Stimulated activated CD4-positive, alpha-beta T cell treated with anti-CD3 and anti-CD28 coated beads, Interleukin-4, amount 100 ng/mL, for 4 hours (primary cell): Measurements from ENCODE around the gene GNG12.

Source experiments
- DNase-seq, 2 experiments: peaks; one replicate each; pipeline ENCODE4 v3.0.0-alpha.2; 2020

Gene GNG12

DNA sequence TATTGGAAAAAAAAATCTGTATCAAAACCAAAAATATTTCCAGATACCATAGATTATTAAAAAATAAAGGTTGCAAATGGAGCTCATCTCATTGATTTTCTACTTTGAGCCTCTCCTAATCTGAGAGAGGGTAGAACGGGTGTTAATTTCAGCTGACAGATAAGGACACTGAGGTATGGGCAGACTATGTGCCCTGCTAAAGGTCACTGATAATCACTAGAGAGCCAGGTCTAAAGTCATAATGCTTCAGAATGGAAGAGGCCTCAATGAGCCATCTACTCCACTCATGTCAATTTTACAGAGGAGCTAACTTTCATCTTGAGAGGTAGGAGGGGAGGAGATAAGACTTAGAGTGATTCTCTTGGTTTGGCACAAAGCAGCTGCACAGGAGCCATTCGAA lies 21.0 kb downstream of the GNG12 start:
- no peak for DNase-seq

DNA sequence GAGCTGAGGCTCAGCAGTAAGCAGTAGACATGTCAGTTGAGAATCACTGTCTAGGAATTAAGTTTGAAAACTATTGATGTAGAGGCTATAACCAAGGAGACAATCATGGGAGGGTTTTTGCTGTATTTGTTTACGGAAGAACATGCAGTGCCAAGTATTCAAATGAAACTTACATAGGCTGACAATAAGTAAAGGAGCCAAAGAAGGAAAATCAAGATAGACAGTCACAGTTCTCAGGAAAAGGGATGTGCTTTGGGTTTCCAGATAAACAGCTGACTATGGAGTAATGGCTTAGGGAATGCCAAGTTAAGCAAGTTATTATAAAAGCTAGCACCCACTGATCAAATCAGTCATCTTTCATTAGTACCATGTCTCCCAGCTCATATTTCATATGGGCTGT lies 21.5 kb downstream of the GNG12 start:
- no peak for DNase-seq

DNA sequence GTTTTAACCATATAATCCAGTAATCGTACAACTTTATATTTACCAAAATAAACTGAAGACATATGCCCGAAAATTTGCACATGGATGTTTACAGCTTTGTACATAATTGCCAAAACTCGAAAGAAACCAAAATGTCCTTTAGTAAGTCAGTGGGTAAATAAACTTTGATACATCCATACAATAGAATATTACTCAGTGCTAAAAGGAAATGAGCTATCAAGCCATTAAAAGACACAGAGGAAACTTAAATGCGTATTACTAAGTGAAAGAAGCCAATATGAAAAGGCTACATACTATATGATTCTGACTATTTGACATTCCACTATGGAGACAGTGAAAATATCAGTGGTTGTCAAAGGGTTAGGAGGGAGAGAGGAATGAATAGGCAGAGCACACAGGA lies 23.4 kb downstream of the GNG12 start:
- DNase-seq, result no peak

DNA sequence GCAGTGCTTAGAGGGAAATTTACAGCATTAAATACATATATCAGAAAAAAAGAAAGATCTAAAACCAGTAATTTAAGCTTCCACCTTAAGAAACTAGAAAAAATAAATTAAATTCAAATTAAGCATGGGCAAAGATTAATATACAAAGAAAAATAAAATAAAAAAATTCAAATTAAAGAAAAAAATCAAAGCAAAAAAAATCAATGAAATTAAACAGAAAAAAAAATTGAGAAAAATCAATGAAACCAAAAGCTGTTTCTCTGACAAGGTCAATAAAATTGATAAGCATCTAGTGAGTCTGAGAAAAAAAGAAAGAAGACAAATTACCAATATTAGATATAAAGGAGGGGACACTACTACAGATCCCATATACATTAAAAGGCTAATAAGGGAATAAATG lies 26.0 kb downstream of the GNG12 start:
- no peak for DNase-seq

DNA sequence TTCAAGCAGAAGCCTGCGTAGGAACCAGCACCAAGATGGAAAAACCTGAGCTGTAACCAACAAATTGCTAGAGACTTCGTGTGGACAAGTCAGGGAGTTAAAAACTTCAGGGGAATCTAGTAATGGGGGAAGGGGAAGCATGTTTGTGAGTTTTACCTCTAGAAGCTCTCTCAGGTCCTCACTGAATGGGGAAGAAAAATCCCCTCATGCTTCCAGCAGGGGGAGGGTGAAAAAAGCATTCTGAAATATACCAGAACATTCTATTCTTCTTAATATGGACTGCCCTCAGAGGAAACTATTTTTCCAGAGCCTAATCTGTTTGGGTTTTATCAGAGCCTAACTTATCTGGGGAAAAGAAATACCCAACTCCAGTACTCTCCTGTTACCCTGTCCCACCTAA lies 28.6 kb downstream of the GNG12 start:
- no peak for DNase-seq

DNA sequence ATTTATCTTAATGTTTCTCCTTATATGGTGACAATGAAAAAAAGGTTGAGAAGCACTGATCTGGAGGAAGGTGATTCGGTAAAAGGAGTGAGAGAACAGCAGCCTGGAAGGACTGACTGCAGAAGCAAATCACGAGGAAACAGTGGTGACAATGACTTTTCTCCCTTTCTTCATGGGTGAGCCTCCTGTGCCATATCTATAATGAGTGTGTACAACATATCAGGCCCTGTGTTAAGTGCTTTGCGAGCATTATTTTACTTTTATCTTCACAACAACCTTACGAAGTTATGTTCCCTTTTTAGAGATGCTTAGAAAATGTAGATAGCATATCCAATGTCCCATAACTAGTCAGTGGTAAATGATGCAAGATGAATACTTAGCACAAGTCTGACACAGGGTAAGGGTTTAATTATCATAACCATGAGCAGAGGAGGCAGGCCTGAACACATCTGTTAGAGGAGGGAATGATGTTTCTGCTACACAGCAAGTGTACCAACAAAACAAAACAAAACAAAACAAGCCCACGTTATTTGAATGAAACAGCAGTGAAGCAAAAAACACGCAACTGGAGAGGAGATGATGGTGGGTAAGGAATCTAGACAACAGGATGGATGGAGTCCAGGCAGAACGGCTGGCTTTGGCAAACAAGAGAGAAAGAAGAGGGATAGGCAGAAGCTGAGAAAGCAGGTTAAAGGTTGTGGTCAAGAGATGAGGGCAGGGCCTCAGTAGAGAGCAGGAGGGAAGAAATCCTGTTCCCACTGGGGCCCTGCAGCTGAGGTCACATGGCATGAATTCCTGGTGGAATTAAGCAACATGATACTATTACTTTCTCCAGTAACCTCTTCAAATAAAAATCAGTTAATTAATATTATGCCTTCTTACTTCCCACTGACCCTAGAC lies 29.6 kb downstream of the GNG12 start:
- DNase-seq, result no peak

DNA sequence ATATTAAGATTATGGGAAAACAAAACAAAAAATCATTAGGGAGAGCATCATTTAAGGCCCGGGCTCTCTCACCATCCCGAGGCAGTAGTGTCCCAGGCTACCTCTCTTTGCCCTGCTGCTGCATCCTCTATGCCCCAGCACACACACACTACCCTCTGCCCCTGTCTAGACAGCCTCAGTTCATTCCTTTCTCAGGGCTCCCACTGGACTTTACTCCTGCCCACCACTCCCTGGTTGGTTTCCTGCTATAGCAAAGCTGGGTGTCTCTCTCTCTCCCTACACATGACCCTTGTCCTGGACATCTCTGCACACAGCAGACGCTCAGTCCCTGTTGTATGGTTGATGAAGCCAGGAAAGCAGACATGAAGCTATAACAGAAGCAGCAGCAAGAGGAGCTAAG lies 30.7 kb downstream of the GNG12 start:
- DNase-seq, result no peak

DNA sequence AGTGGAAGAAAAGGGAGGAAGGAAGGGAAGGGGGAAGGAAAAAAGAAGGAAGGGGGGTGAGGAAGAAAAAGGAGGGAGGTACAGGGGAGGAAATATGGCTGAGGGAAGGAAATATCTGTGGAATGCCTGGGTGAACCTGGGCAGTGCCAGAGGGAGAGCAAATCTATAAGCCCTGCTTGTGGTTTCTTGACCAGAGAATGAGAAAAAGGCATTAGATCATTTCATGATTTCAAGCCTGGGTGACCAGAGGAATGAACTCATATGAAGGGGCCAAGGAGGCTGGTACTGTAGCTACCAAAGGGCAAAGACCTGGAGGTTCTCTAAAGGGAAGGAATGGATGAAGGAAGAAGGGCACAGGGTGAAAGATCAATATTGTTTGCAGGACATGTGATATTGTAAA lies 31.4 kb downstream of the GNG12 start:
- DNase-seq, result no peak

DNA sequence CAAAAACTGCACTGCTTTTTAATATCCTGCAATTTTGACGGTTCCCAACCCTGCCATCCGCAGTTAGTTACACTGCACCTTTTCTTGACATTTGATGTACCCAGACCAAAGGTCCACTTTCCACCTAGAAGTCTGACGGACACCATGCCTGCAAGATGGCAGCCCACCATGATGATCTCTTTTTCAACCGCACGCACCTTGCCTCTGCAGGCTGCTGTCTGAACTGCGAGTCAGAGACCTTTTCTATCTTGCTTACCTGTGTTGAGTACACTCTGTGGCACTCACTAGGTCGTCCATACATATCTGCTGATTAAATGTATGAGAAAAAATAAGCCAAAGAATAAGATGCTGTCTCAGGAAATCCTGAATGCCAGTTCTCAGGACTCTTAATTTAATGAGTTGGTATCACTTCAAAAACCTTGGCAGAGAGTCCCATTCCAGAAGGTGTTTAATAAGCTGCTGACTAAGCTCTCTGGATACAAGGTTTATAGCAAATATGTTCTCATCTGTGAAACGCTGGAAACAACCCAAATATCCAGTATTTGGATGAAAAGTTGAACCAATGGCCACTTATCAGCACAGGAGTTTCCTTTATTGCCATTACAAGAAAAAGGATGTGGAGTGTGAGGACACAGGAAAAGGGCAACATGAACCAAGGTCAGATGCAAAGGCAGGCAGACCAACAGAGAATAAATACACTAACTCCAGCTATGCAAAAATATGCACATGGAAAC lies 37.9 kb downstream of the GNG12 start:
- DNase-seq, result no peak

DNA sequence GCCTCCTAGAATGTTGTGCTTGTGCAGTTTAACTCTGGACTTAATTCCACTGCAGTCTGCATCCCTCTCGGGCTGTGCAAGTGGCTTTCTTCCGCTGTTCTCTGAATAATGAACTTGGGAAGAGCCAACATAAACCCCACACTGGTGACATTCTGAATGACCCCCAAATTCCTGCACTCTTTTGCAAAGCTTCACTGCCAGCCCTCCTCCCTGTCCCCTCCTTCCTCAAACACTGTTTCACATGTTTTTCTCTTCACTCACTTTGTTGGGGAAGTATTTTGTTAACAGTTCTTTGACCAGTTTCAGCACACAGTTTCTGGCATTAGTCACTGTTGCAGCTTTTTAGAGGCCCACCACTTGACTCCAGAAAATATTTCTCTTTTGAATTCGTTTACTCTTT lies 39.7 kb downstream of the GNG12 start:
- DNase-seq, result no peak

DNA sequence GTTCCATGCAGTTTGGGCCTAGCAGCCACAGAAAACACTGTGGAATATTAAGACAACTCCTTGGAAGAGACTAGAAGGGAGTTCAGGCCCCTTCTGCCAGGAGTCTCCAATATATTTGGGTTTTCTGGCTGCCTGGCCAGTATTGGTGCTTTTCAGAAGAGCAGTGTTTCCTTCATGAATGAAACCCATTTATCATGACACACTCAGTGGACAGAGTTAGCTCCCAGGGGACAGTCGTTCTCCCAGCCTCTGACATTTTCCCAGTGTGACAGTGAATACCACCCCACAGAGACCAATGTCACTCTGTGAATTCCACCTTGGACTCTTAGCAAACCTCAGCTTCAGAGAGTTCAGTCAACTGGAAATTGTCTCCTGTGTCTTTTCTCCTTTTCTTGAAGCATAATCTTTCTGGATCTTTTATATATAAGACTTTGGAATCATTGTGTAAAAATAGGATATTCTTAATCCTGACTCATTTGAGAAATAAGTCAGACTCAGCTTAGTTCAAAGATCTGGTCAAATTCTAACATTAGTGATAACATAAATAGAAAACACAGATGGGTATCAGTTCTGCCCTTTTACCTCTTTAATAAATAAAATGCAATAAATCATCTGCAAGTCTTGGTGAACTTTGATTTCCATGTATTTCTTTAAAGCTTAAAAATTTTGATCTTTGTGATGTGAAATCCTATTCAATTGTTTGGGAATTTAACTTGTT lies 40.4 kb downstream of the GNG12 start:
- no peak for DNase-seq

DNA sequence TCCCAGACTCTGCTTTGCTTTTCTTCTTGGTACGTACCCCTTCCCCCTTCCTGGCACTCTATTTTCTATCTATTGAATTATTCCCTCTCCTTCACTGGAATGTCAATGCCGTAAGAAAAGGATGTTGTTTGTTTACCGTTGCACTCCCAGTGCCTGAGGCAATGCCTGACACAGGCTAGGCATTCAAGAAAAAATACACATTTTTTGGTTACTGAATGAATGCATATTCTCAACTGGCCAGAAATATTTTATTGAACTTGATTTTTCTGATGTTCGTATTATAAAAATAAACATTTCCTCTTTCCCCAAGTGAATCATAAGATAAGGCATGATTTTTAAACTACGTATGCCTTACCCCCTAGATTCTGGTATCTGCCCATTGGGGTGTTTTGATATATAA lies 41.2 kb downstream of the GNG12 start:
- no peak for DNase-seq

DNA sequence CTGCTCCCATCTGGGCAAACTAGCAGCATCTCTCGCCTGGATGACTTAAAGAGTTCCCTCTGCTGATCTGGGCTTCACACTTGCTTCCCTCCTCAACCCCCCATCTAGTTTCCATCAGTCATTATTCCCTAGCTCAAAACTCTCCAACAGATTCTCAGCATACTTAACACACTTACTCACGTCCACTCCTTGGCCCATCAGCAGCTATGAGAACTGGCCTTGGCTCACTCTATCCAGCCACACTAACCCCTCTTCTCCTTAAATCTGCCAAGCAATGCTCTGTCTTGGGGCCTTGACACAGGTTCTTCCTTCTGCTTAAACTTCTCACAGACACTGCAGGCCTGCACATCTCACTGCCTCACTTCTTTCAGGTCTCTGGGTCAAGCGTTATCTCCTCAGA lies 41.6 kb downstream of the GNG12 start:
- no peak for DNase-seq

DNA sequence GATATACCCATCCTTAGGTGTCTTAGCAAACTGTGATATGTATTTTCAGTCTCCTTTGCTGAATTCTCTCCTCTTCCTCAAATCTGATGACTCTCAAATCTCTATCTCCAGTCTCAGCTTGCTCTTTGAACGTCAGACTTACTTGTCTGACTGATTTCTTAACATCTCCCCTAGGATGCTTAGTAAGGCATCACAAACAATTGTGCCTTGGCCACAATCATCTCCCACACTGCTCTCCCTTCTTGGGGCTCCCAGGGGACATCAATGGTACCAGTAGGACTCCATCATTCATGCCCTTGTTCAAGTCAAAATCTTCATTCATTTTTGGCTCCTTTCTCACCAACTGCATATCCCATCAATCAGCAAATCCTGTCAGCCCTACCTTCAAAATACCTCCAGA lies 42.0 kb downstream of the GNG12 start:
- no peak for DNase-seq

DNA sequence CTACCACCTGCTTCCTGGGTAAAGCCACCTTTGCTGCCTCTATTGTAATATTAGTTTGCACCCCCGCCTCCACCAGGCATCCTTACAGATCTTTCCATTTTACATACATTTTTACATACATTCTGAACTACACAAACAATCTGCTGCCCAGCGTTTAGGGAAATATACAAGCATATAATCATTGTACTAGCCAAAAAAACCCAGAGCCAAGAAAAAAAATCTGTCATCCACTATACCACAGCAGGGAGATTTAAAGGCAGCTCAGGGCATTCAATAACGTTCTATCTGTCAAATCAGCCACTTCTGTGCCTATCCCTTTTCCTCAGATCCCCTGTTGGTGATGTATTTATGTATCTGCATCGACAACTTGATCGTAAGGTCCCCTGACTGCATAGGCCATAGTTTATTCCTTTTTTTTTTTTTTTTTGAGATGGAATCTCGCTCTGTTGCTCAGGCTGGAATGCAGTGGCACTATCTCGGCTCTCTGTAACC lies 43.0 kb downstream of the GNG12 start:
- no peak for DNase-seq

DNA sequence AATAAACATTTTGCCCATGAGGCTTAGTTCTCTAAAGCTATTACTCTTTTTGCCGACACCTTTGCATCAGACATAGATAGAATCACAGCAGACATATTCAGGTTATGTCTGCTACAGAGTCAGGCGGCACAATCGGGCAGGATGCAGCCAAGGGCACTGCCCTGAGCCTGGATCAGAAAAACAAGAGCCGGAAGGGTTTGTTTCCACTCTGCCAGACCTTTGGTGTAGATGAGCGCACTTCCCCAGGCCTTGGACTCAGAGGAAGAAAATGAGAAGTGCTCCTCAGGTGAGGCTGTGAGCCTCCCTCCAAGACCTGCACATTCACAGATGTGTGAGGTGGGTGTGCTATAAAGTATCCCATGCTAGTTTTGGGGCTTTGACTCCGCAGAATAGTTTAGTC lies 43.7 kb downstream of the GNG12 start:
- DNase-seq, result no peak

DNA sequence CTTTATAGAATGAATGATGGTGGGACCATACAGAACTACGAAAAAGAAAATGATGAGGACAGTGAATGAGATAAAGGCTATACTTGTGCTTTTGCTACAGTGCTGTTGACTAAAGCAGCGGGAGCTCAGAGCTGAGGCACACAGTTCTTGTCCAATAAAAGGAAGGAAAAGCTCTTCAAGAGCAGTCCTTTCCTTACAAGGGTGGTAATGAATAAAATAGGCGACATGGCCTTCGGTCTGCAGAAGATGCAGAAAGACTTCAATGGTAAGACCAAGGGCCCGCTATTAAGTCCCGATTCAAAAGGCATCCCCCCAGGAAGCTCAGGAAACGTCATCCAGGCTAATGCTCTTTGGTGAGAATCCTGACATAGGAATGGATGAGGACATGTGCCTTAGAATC lies 44.4 kb downstream of the GNG12 start:
- no peak for DNase-seq

DNA sequence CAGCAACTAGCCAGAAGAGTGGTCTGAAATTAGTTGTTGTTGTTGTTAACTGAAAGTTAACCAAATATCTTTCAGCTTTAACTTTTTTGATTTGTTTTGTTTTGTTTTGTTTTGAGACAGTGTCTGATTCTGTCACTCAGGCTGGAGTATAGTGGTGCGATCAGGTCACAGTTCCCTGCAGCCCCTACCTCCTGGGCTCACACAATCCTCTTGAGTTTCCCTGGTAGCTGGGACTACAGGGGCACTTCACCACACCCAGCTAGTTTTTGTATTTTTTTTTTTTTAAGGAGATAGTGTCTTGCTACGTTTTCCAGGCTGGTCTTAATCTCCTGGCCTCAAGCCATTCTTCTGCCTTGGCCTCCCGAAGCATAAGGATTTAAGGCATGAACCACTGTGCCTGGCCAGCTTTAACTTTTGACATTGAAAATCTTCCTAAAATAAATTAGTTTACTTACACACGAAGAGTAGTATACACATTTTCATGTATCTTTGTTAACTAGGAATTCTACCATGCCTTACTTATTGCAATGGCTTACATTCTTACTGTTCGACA lies 45.0 kb downstream of the GNG12 start:
- no peak for DNase-seq

DNA sequence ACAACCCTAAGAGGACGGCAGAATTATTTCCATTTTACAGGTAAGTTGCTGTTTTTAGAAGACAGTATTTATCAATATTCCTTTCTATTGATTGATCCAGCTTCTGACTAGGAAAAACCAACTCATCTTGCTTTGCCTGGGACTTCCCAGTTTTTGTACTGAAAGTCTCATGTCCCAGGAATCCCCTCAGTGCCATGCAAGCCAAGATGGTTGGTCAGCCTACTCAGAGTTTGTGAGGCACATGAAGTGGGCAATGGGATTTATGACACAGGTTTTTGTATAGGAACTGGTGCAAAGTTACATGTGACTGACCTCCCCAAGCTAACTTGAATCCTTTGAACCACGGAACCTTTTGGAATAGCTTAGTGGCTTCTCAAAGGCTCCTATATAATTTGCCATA lies 45.5 kb downstream of the GNG12 start:
- no peak for DNase-seq

DNA sequence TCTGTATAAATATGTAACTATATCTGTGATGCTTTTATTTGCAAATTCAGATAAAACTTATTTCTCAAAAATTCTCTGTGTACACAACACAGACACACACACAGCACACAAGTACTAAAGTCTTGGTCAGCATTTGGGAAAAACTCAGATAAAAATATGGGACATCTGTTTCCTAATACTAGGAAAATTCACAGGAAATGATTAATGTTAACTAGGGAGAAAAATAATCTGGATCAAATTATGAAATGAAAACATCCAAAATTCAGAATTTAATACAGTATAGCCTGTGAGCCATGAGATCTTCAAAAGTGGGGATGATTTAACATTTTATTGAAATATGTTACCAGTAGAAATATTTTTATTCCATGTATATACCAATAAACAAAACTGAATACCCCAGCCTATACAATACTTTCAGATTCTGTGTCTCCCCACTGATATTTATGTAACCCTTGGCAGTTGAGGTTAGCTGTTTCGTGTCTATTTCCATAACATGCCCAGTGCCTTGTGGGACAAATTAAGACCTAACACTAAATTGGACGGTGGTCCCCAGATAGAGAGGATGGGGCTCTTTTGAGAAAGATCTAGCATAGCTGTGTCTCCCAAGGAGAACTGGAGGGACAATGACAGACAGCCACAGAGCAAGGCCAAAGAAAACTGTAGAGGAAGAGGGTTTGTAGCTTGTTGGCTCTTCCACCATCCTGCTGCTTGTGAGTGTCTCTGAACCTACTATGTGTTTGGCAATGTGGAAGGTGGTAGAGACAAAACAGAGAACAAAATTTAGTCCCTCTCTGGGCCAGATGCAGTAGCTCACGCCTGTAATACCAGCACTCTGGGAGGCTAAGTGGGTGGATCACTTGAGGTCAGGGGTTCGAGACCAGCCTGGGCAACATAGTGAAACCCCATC lies 47.2 kb downstream of the GNG12 start:
- no peak for DNase-seq

DNA sequence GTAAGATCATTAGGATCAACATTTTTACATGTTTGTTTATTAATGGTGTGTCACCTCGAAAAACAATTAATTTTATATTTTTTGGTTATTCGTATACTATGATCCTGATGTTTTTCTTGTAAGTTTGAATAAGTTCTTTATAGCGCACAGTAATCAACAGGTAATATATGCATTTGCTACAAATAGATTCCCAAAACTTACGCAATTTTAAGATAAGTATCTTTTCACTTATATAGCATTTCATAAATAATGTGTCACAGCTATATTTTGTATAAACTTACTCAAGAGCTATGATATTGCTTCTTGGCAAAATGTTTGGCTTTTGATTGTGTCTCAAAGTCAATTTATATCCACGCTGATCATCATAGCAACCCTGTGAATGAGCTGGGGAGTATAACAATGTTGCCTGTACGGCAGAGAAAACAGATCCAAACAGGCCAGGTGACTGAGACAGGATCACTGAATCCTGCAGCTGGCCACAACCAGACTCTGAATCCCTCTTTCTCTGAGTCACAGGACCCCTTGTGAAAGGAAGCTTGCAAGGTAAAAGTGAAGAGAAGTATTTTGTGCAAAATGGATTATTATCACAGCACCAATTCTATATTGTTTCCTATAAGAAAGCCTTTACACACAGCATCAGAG lies 48.6 kb downstream of the GNG12 start:
- DNase-seq, result no peak

DNA sequence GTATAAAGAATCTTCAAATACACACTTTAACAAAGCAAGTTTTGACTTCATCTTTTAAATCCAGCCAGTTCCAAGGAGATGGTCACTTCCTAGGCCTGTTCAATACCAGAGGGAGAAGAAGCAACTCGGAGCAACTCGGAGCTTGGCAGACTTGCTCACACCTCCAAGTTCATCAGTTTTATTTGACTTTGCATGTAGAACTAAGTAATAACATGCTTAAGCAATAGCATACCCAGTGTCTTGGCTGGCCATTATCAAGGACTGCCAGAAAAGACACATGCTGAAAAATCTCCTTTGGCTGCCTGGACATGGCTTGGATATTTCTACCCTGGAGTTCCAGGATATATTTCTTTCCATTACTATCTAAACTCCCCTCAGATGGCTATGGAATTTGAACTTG lies 52.6 kb downstream of the GNG12 start:
- no peak for DNase-seq
